Nephron (organoid): Measurements from ENCODE around the gene UBE3B.

ENCODE experiments used
- H3K27ac Mint-ChIP-seq, 3 experiments: 2 replicates each; pipeline ENCODE4 v1.8.0; 2020; ENCODE audit warnings: mixed read lengths in 3 of 3, mild to moderate bottlenecking in 2 of 3, moderate library complexity in 1 of 3
- H3K27me3 Mint-ChIP-seq: 2 replicates; pipeline ENCODE4 v1.8.0; 2021; ENCODE audit warnings: low read depth, mild to moderate bottlenecking, moderate library complexity, mixed read lengths
- H3K36me3 Mint-ChIP-seq: 2 replicates; pipeline ENCODE4 v1.8.0; 2020; ENCODE audit warnings: low read depth, mixed read lengths
- H3K4me1 Mint-ChIP-seq: 2 replicates; pipeline ENCODE4 v1.8.0; 2020; ENCODE audit warnings: mixed read lengths
- H3K4me3 Mint-ChIP-seq, 3 experiments: 2 replicates each; pipeline ENCODE4 v1.8.0; 2020; ENCODE audit warnings: mild to moderate bottlenecking in 3 of 3, mixed read lengths in 3 of 3, moderate library complexity in 2 of 3
- H3K9me3 Mint-ChIP-seq: 2 replicates; pipeline ENCODE4 v1.8.0; 2020; ENCODE audit warnings: mixed read lengths
- CTCF ChIP-seq, 3 experiments: fragments of 200-600 bp; sonication (generic); IDR thresholded peaks; one replicate each; pipeline ENCODE4 v1.5.0; 2021; ENCODE audit warnings: antibody characterized with exemption in 3 of 3; ENCODE audit not compliant: unreplicated experiment in 3 of 3

Gene UBE3B

GRCh38 chr12:109555431-109556315 is 78.2 kb downstream of the UBE3B start:
- no peak overlapping the region for H3K27ac Mint-ChIP-seq
- H3K4me1 Mint-ChIP-seq, result no peaks in the 10 kb centered on the region
- H3K4me3 Mint-ChIP-seq, result no peak overlapping the region
- no peaks in the 10 kb centered on the region for H3K9me3 Mint-ChIP-seq
- TF ChIP-seq CTCF (IDR thresholded peaks at IDR 0.05; ENCODE audit: unreplicated experiment in 3 of 3), result no peak
- peaks cover 6% of the 10 kb centered on the region for H3K36me3 Mint-ChIP-seq
- peaks cover 32% of the 10 kb centered on the region for H3K27me3 Mint-ChIP-seq

- H3K27me3 Mint-ChIP-seq, result peaks cover 25% of the 10 kb centered on the region
- no peaks in the 10 kb centered on the region for H3K9me3 Mint-ChIP-seq
- no peak for TF ChIP-seq CTCF (IDR thresholded peaks at IDR 0.05; ENCODE audit: unreplicated experiment in 3 of 3)
- H3K4me3 Mint-ChIP-seq, result no peak overlapping the region
- no peaks in the 10 kb centered on the region for H3K4me1 Mint-ChIP-seq
- no peak overlapping the region for H3K27ac Mint-ChIP-seq
- H3K36me3 Mint-ChIP-seq, result peaks cover 12% of the 10 kb centered on the region
These were observed 79.8 kb downstream of the UBE3B start for GRCh38 chr12:109557200-109557599.

- Mint-ChIP-seq H3K9me3 (no peaks in the 10 kb centered on the region), H3K36me3 (peaks cover 17% of the 10 kb centered on the region), H3K4me3 (no peak overlapping the region), H3K27ac (no peak overlapping the region), H3K27me3 (peaks cover 19% of the 10 kb centered on the region), H3K4me1 (no peaks in the 10 kb centered on the region)
- no peak for TF ChIP-seq CTCF (IDR thresholded peaks at IDR 0.05; ENCODE audit: unreplicated experiment in 3 of 3)
These were observed 80.4 kb downstream of the UBE3B start for GRCh38 chr12:109557805-109558204.

- Mint-ChIP-seq H3K4me1 (no peaks in the 10 kb centered on the region), H3K27me3 (peaks cover 14% of the 10 kb centered on the region), H3K27ac (peak overlapping the region in 1 of 3 experiments; percentile 16), H3K9me3 (no peaks in the 10 kb centered on the region), H3K4me3 (no peak overlapping the region), H3K36me3 (peaks cover 17% of the 10 kb centered on the region)
- TF ChIP-seq CTCF (IDR thresholded peaks at IDR 0.05; ENCODE audit: unreplicated experiment in 3 of 3), result no peak
These were observed 81.2 kb downstream of the UBE3B start for GRCh38 chr12:109558374-109559199.

- Mint-ChIP-seq H3K27me3 (peaks cover 12% of the 10 kb centered on the region), H3K4me3 (no peak overlapping the region), H3K27ac (no peak overlapping the region), H3K4me1 (no peaks in the 10 kb centered on the region), H3K36me3 (peaks cover 17% of the 10 kb centered on the region), H3K9me3 (no peaks in the 10 kb centered on the region)
- TF ChIP-seq CTCF (IDR thresholded peaks at IDR 0.05; ENCODE audit: unreplicated experiment in 3 of 3), result no peak
These were observed 81.7 kb downstream of the UBE3B start for GRCh38 chr12:109559200-109559505.
